ENCODE data around the gene ANO3. TPM values are rescaled to one million over a fixed set of nuclear protein-coding genes. Genes with fewer than 3 reads are reported as not detected.

Gene ANO3
- total and polyA plus RNA-seq, 2 experiments from 2014 or later, result not detected

DNA sequence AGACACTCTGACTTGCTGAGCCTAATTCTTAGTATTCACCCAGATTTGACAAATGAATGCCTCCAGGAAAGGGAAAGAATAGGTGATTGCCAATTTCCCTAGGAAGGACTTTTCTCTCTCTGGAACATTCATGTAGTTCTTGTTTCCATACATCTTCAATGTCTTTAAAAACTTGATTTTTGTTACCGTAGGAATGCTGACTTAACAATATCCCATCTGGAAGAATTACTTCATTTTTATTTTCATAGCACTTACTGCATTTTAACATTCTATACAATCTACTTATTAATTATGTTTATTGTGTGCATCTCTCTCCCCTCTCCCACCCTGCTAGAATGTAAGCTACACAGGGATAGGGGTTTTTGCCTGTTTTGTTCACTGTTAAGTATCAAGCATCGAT is 323.4 kb downstream of the ANO3 start:
- DNase-seq (ENCODE audit: low read depth in 1 of 2, low spot score in 1 of 2), result no peak
- Histone ChIP-seq H3K4me3 (no peak overlapping the region), H3K36me3 (no peaks in the 10 kb centered on the region), H3K4me1 (ENCODE audit: low read depth) (peaks cover 3% of the 10 kb centered on the region), H3K27me3 (no peaks in the 10 kb centered on the region), H3K9me3 (ENCODE audit: low read depth) (no peaks in the 10 kb centered on the region), H3K27ac (no peak overlapping the region)
- TF ChIP-seq, protein P1, sequence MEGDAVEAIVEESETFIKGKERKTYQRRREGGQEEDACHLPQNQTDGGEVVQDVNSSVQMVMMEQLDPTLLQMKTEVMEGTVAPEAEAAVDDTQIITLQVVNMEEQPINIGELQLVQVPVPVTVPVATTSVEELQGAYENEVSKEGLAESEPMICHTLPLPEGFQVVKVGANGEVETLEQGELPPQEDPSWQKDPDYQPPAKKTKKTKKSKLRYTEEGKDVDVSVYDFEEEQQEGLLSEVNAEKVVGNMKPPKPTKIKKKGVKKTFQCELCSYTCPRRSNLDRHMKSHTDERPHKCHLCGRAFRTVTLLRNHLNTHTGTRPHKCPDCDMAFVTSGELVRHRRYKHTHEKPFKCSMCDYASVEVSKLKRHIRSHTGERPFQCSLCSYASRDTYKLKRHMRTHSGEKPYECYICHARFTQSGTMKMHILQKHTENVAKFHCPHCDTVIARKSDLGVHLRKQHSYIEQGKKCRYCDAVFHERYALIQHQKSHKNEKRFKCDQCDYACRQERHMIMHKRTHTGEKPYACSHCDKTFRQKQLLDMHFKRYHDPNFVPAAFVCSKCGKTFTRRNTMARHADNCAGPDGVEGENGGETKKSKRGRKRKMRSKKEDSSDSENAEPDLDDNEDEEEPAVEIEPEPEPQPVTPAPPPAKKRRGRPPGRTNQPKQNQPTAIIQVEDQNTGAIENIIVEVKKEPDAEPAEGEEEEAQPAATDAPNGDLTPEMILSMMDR (IDR thresholded peaks at IDR 0.05; ENCODE audit: low read depth, low read length), result no peak

DNA sequence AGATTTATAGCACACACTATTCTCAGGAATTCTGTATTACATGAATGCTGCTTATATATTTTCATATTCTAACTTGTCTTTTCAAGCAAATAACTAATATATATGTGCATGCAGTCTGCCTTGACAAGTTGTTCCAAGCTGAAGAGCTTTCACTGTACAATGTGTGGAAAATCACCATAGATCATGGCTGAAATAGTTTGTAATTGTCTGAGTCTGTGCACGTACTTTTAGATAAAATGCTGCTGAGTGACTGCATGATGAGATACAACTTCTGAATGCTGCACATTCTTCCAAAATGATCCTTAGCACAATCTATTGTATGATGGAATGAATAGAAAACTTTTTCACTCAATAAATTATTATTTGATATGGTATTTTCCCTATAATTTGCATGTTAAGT is 331.0 kb downstream of the ANO3 start:
- TF ChIP-seq, protein P1 (IDR thresholded peaks at IDR 0.05; ENCODE audit: low read depth, low read length), result no peak

DNA sequence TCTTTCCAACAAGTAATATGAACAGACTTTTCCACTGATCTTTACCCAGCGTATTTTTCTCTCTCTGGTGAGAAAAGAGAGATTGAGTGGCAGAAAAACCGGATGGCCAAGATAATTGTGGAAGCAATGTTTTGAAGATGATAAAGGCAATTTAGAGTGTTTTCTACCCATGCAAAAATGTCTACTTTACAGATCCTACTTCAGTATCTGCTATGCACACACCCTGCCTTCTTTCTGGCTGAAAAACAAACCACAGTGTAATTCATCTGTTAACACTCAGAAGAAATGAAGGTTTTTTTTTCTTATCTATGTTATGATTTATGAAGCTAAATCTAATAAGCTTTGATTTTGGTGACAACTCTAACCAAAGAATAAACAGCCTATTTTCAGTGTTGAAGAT is 333.1 kb downstream of the ANO3 start:
- TF ChIP-seq, protein P1 (IDR thresholded peaks at IDR 0.05; ENCODE audit: low read depth, low read length), result no peak
- DNase-seq (ENCODE audit: low read depth in 1 of 2, low spot score in 1 of 2), result no peak
- no peak overlapping the region for H3K4me3 ChIP-seq
- H3K4me1 ChIP-seq (ENCODE audit: low read depth), result peaks cover 20% of the 10 kb centered on the region
- no peaks in the 10 kb centered on the region for H3K27me3 ChIP-seq
- H3K9me3 ChIP-seq (ENCODE audit: low read depth), result no peaks in the 10 kb centered on the region
- H3K27ac ChIP-seq, result no peak overlapping the region
- no peaks in the 10 kb centered on the region for H3K36me3 ChIP-seq

More for the DNA sequence above, 331.0 kb downstream of the ANO3 start:
- DNase-seq (ENCODE audit: low read depth in 1 of 2, low spot score in 1 of 2), result no peak
- Histone ChIP-seq H3K4me3 (no peak overlapping the region), H3K4me1 (ENCODE audit: low read depth) (peaks cover 20% of the 10 kb centered on the region), H3K36me3 (no peaks in the 10 kb centered on the region), H3K27me3 (no peaks in the 10 kb centered on the region), H3K9me3 (ENCODE audit: low read depth) (no peaks in the 10 kb centered on the region), H3K27ac (no peak overlapping the region)

DNA sequence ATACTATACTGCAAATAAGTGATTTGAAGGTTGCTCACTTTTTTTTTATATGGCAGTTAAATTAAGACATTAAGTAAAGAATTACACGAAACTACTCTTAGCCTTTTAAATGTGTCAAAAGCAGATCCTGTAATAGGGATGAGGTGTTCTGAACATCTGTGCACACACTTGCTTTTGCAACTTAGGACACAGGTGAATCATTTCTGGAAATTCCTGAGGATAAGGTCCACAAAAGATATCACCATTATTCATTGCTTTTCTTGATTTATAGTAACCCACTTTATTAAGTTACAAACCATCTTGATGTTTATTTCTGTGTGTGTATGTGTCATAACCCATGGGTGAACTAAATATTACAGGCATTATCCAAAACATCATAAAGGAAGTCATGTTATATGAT is 334.0 kb downstream of the ANO3 start:
- TF ChIP-seq, protein P1 (IDR thresholded peaks at IDR 0.05; ENCODE audit: low read depth, low read length), result no peak
- no peak overlapping the region for H3K27ac ChIP-seq
- DNase-seq (ENCODE audit: low read depth in 1 of 2, low spot score in 1 of 2), result no peak
- H3K27me3 ChIP-seq, result no peaks in the 10 kb centered on the region
- no peaks in the 10 kb centered on the region for H3K36me3 ChIP-seq
- no peak overlapping the region for H3K4me3 ChIP-seq
- H3K4me1 ChIP-seq (ENCODE audit: low read depth), result peaks cover 13% of the 10 kb centered on the region
- no peaks in the 10 kb centered on the region for H3K9me3 ChIP-seq (ENCODE audit: low read depth)

DNA sequence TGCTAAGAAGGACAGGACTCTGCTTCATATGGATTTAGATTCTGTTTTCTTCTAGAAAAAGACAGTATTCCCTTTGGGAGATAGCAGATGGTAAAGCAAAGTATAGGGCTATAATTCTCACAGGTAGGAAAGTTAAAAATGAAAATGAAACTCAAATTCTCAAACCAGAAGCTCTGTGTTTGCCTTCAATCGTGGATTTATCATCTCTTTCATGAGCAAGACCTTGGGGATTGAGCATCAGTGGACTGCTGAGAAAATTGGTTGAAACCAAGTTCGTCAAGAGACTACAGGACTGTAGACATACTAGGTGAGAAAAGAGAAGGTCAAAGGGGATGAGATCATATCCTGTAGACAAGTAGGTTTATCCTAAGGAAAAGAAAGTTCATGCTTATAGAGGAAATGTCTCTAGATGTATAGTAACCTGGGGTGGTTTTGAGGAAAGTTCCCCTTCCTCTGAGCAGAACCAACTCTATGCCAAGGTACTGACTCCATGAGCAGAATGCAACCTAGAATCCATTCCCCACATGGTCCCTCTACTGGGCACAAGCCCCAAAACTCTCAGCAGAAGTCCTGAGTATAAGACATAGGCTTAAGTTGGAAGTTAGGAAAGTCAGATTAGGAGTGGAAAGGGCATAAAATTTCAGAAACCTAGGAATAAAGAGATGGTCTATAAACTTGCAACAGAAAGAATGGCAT is 343.5 kb downstream of the ANO3 start:
- TF ChIP-seq, protein P1 (IDR thresholded peaks at IDR 0.05; ENCODE audit: low read depth, low read length), result no peak
- DNase-seq (ENCODE audit: low read depth in 1 of 2, low spot score in 1 of 2), result no peak
- Histone ChIP-seq H3K27me3 (no peaks in the 10 kb centered on the region), H3K9me3 (ENCODE audit: low read depth) (no peaks in the 10 kb centered on the region), H3K4me1 (ENCODE audit: low read depth) (peaks cover 15% of the 10 kb centered on the region), H3K36me3 (no peaks in the 10 kb centered on the region), H3K4me3 (no peak overlapping the region), H3K27ac (no peak overlapping the region)
